GM12878 (cell line): ENCODE results near the gene ANKS1A. TPM values are rescaled to one million over a fixed set of nuclear protein-coding genes. Genes with fewer than 3 reads are reported as not detected.

Experiments
- ATAC-seq: fragments of 200-7000 bp; cut with Tn5 transposase; 3 replicates; pipeline ENCODE4 v1.9.1; 2020; ENCODE audit warnings: mild to moderate bottlenecking, moderate library complexity
- BruUV-seq: library from RNA; stranded (reverse); fragments of 400-500 nt; replicated peaks from 2 replicates; lab custom pipeline; 2021; lab: Mats Ljungman, UMichigan
- CTCF ChIA-PET: fragments of 300-600 bp; sonication (Branson Sonifier 250); formaldehyde crosslinking; extraction: SDS; loops from one replicate; lab custom pipeline; 2021; ENCODE audit warnings: inconsistent platforms; lab: Yijun Ruan, JAX
- POLR2A ChIA-PET: fragments of 350-600 bp; formaldehyde crosslinking; extraction: SDS; loops from one replicate; lab custom pipeline; 2021; ENCODE audit warnings: inconsistent platforms; lab: Charles Lee
- RAD21 ChIA-PET: fragments of 300-600 bp; sonication (Branson Sonifier 250); formaldehyde crosslinking; loops from one replicate; lab custom pipeline; 2023; ENCODE audit warnings: antibody characterized with exemption; ENCODE audit not compliant: unreplicated experiment; lab: Charles Lee
- SMC1A ChIA-PET: fragments of 300-600 bp; sonication (Branson Sonifier 250); formaldehyde crosslinking; loops from one replicate; lab custom pipeline; 2023; ENCODE audit not compliant: unreplicated experiment, uncharacterized antibody; lab: Charles Lee
- DNase-seq: peaks from one replicate; pipeline ENCODE4 v3.0.0-alpha.2; 2011; ENCODE audit warnings: low read depth, low spot score
- FAIRE-seq: peaks from 3 replicates; lab custom pipeline; 2011; peaks lifted over from hg19 to GRCh38; lab: Jason Lieb, UNC
- H2AFZ ChIP-seq: 2 replicates; pipeline ENCODE4 v1.6.0; 2011; ENCODE audit warnings: low read depth, low read length, control low read depth; ENCODE audit not compliant: control insufficient read depth
- H3K27ac ChIP-seq: 2 replicates; pipeline ENCODE4 v1.5.1; 2011; ENCODE audit warnings: control low read depth; ENCODE audit not compliant: control insufficient read depth, insufficient read depth
- H3K27me3 ChIP-seq, 2 experiments: replicated peaks in 1 of 2; 2 replicates each; pipeline versions ENCODE4 v1.6.0 to v1.6.1; 2011; ENCODE audit warnings: low read length in 1 of 2; ENCODE audit not compliant: control insufficient read depth in 2 of 2, insufficient read depth in 2 of 2
- H3K36me3 ChIP-seq, 2 experiments: 2 replicates each; pipeline ENCODE4 v1.5.1; 2011; ENCODE audit warnings: low read length in 1 of 2; ENCODE audit not compliant: control insufficient read depth in 2 of 2, insufficient read depth in 2 of 2
- H3K4me1 ChIP-seq: 2 replicates; pipeline ENCODE4 v1.6.1; 2011; ENCODE audit warnings: mild to moderate bottlenecking, low read length, moderate library complexity, mixed read lengths; ENCODE audit not compliant: control insufficient read depth, insufficient read depth
- H3K4me2 ChIP-seq: 2 replicates; pipeline ENCODE4 v1.6.0; 2011; ENCODE audit warnings: control low read depth; ENCODE audit not compliant: control insufficient read depth, insufficient read depth
- H3K4me3 ChIP-seq: fragments of 200-600 bp; sonication (generic); 2 replicates; pipeline ENCODE4 v1.5.1; 2016
- H3K79me2 ChIP-seq: 2 replicates; pipeline ENCODE4 v1.6.0; 2011; ENCODE audit warnings: low read length; ENCODE audit not compliant: control insufficient read depth, insufficient read depth
- H3K9ac ChIP-seq: 2 replicates; pipeline ENCODE4 v1.8.0; 2011; ENCODE audit warnings: low read length, control low read depth, mixed read lengths; ENCODE audit not compliant: control insufficient read depth, insufficient read depth
- H3K9me3 ChIP-seq: replicated peaks from 3 replicates; pipeline ENCODE4 v1.5.1; 2011; ENCODE audit warnings: mild to moderate bottlenecking, low read length; ENCODE audit not compliant: control insufficient read depth, insufficient read depth
- H4K20me1 ChIP-seq: 2 replicates; pipeline ENCODE4 v1.6.0; 2011; ENCODE audit not compliant: control insufficient read depth, insufficient read depth
- CREB1 ChIP-seq: IDR thresholded peaks from 2 replicates; pipeline ENCODE4 v1.6.1; 2012; ENCODE audit warnings: low read depth, mild to moderate bottlenecking, inconsistent platforms
- CREM ChIP-seq: IDR thresholded peaks from 2 replicates; pipeline ENCODE4 v1.6.1; 2014; ENCODE audit warnings: antibody characterized with exemption, low read depth
- MTA2 ChIP-seq: fragments of 450-650 bp; IDR thresholded peaks from 2 replicates; pipeline ENCODE4 v1.6.1; 2016; ENCODE audit warnings: low read depth, mild to moderate bottlenecking, moderate library complexity
- NKRF ChIP-seq: fragments of 450-650 bp; conservative IDR thresholded peaks from 2 replicates; pipeline ENCODE4 v1.6.1; 2017; ENCODE audit warnings: mild to moderate bottlenecking, moderate library complexity
- NR2C1 ChIP-seq: fragments of 450-650 bp; IDR thresholded peaks from 2 replicates; pipeline ENCODE4 v1.6.1; 2017; ENCODE audit warnings: antibody characterized with exemption, mild to moderate bottlenecking, moderate library complexity
- PML ChIP-seq: IDR thresholded peaks from 2 replicates; pipeline ENCODE4 v1.6.1; 2012; ENCODE audit warnings: low read length, inconsistent platforms
- SMAD1 ChIP-seq: fragments of 450-650 bp; IDR thresholded peaks from 2 replicates; pipeline ENCODE4 v1.6.1; 2018; ENCODE audit warnings: mild to moderate bottlenecking, low read depth; ENCODE audit not compliant: partially characterized antibody
- SMAD5 ChIP-seq: IDR thresholded peaks from 2 replicates; pipeline ENCODE4 v1.6.1; 2016; ENCODE audit warnings: antibody characterized with exemption, low read depth
- SREBF2 ChIP-seq: IDR thresholded peaks from 2 replicates; pipeline ENCODE4 v1.6.1; 2012; ENCODE audit warnings: mild to moderate bottlenecking, low read length
- SRF ChIP-seq, 2 experiments: IDR thresholded peaks; 2 replicates each; pipeline ENCODE4 v1.6.1; 2011; ENCODE audit warnings: low read depth in 2 of 2, low read length in 2 of 2, mild to moderate bottlenecking in 1 of 2, moderate library complexity in 1 of 2
- ZBED1 ChIP-seq: IDR thresholded peaks from 2 replicates; pipeline ENCODE4 v1.6.1; 2016; ENCODE audit warnings: borderline replicate concordance
- ZBTB4 ChIP-seq: fragments of 450-650 bp; formaldehyde crosslinking; IDR thresholded peaks from 2 replicates; pipeline ENCODE4 v1.4.0; 2022; ENCODE audit warnings: mild to moderate bottlenecking, moderate library complexity
- ZNF274 ChIP-seq: IDR thresholded peaks from one replicate; pipeline ENCODE4 v1.8.0; 2011; ENCODE audit not compliant: insufficient read length, insufficient read depth
- WGBS: methylation state at CpG from one replicate; pipeline ENCODE4 v1.1.6; 2016; ENCODE audit warnings: low lambda C conversion rate; ENCODE audit not compliant: insufficient replicate concordance, insufficient coverage; ENCODE audit errors: missing lambda C conversion rate; 5-methylcytosine and 5-hydroxymethylcytosine counted together
- in situ Hi-C: fragments of 300-500 bp; cut with MboI; formaldehyde crosslinking; loops from 9 replicates; pipeline ENCODE4 v1.14.3; 2018; ENCODE audit warnings: mixed read lengths
- intact Hi-C: fragments of 100-400 bp; cut with micrococcal nuclease; formaldehyde crosslinking; loops from one replicate; pipeline ENCODE4 v1.14.2; 2022; ENCODE audit not compliant: unreplicated experiment
- polyA plus RNA-seq, 11 experiments: library from polyadenylated mRNA; depleted of rRNA in 4 of 11; unstranded in 6 of 11; stranded (reverse) in 5 of 11; fragments of >200 nt; fragmentation: Nextera tagmentation in 4 of 11; fragmentation: Illumina TruSeq in 1 of 11; extraction: Ambion mirVana in 4 of 11; extraction: Trizol in 1 of 11; gene quantifications; 1 replicate in 1 of 11; 2 replicates in 10 of 11; pipeline versions ENCODE4 v1.2.1 to v1.2.3, GENCODE V29; 2011 to 2016; ENCODE audit warnings: inconsistent platforms in 2 of 11, missing spikeins in 2 of 11, low read depth in 1 of 11
- total RNA-seq, 4 experiments: library from RNA; depleted of rRNA in 3 of 4; stranded (reverse); fragments of >200 nt in 3 of 4; fragmentation: Illumina TruSeq in 1 of 4; extraction: Trizol in 1 of 4; gene quantifications; 2 replicates each; pipeline versions ENCODE4 v1.2.1 to v1.2.3, GENCODE V29; 2013 to 2021

ANKS1A gene
- total and polyA plus RNA-seq, 10 of the 15 experiments (the other 5 are each of a cell fraction or from before 2014, with no cell fraction given), result 0.60 to 7.0 (median 3.0) TPM

GRCh38 chr6:35036059-35036827, 147.2 kb downstream of the ANKS1A start (continued):
- TF ChIP-seq CREM, result no peak
- TF ChIP-seq SREBF2, result no peak
- TF ChIP-seq SRF (IDR thresholded peaks at IDR 0.05; ENCODE audit: low read depth in 2 of 2, low read length in 2 of 2), result no peak
- TF ChIP-seq SMAD5, result no peak
- TF ChIP-seq NKRF, result no peak
- no peak for TF ChIP-seq PML
- no peak for TF ChIP-seq ZNF274
- no peak for TF ChIP-seq MTA2
- TF ChIP-seq NR2C1, result no peak

GRCh38 chr6:35036828-35037663, 148.0 kb downstream of the ANKS1A start:
- H3K27ac ChIP-seq, result no peak overlapping the region
- ChIA-PET SMC1A (no interaction called here), RAD21 (no interaction called here), POLR2A (interaction anchor here (0.6 kb wide), 1 partner anchor 148 kb away, joined by 3 read pairs; the partner anchor contains the start of gene ANKS1A), CTCF (no interaction called here)
- no peaks in the 10 kb centered on the region for H3K36me3 ChIP-seq
- no peaks in the 10 kb centered on the region for H3K79me2 ChIP-seq
- in situ Hi-C loops (no loop called here), intact Hi-C loops (no loop called here)
- no peak overlapping the region for H3K4me3 ChIP-seq
- no peak overlapping the region for H2AFZ ChIP-seq
- no peak overlapping the region for H3K9ac ChIP-seq
- H4K20me1 ChIP-seq, result no peaks in the 10 kb centered on the region
- 75% methylated on average over 8 of the region's 8 CpGs for WGBS
- no peak for FAIRE-seq
- H3K9me3 ChIP-seq, result no peaks in the 10 kb centered on the region
- no TSS peak for BruUV-seq
- no peak for DNase-seq
- no peak overlapping the region for H3K4me2 ChIP-seq
- no peak for ATAC-seq
- peaks cover 16% of the 10 kb centered on the region for H3K4me1 ChIP-seq
- no peaks in the 10 kb centered on the region for H3K27me3 ChIP-seq
- no peak for TF ChIP-seq ZBED1
- no peak for TF ChIP-seq CREB1
- no peak for TF ChIP-seq SMAD1
- no peak for TF ChIP-seq ZBTB4 (CRISPR knock-in tag)
